ENCODE results near the gene THAP2.

DNA sequence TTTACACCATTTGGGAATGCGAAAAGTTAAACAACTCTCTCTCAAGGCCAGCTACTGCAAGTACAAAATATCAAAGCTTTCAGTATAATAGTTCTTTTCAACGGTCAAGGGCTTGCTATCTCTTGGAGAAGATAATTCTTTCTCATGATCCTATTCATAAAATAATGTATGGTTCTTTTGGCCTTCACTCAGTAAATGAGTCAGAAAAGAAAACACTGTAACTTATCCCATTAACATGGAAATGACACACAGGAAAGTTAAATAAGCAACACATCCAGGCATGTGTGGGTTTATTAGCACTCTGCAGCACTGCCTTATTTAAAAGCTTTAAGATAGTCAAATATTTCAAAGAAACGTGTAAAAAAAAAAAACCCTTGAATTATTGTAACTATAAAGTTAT is 37.3 kb upstream of the THAP2 start:
- TF ChIP-seq CTCF (IDR thresholded peaks at IDR 0.05) (no peak), EP300 (IDR thresholded peaks at IDR 0.05) (no peak), POLR2A (IDR thresholded peaks at IDR 0.05) (no peak)
